HepG2 (cell line): ENCODE results near the gene PRKCZ. TPM values are rescaled to one million over a fixed set of nuclear protein-coding genes. Genes with fewer than 3 reads are reported as not detected.
A peak's percentile ranks its signal among the peaks of the same experiment; 100 is the strongest.

Experiments
- ATF6 ChIP-seq: sonication (generic); formaldehyde crosslinking; conservative IDR thresholded peaks from 2 replicates; pipeline ENCODE4 v1.4.0; 2020; ENCODE audit warnings: missing genetic modification reagents
- NBN ChIP-seq: fragments of 450-650 bp; conservative IDR thresholded peaks from 2 replicates; pipeline ENCODE4 v1.6.1; 2017
- TOE1 ChIP-seq: sonication (generic); formaldehyde crosslinking; IDR thresholded peaks from 2 replicates; pipeline ENCODE4 v1.4.0; 2020; ENCODE audit warnings: mild to moderate bottlenecking, missing genetic modification reagents
- ZMAT3 ChIP-seq: sonication (generic); formaldehyde crosslinking; conservative IDR thresholded peaks from 2 replicates; pipeline ENCODE4 v1.7.0; 2021; ENCODE audit warnings: missing genetic modification reagents
- ZNF431 ChIP-seq: sonication (generic); formaldehyde crosslinking; IDR thresholded peaks from 2 replicates; pipeline ENCODE4 v1.9.0; 2022; ENCODE audit warnings: missing genetic modification reagents, low read depth, mild to moderate bottlenecking, borderline replicate concordance
- ZNF580 ChIP-seq: IDR thresholded peaks from 2 replicates; pipeline ENCODE4 v1.6.1; 2016; ENCODE audit warnings: low read depth, borderline replicate concordance
- ZNF589 ChIP-seq: sonication (generic); formaldehyde crosslinking; conservative IDR thresholded peaks from 2 replicates; pipeline ENCODE4 v1.8.0; 2022; ENCODE audit warnings: mild to moderate bottlenecking, moderate library complexity, missing genetic modification reagents
- ZNF83 ChIP-seq: sonication (generic); formaldehyde crosslinking; IDR thresholded peaks from 2 replicates; pipeline ENCODE4 v1.4.0; 2020; ENCODE audit warnings: missing genetic modification reagents, mild to moderate bottlenecking, borderline replicate concordance
- polyA plus RNA-seq, 8 experiments: library from polyadenylated mRNA; depleted of rRNA in 3 of 8; stranded (reverse) in 7 of 8; unstranded in 1 of 8; fragments of >200 nt; fragmentation: Illumina TruSeq in 4 of 8; extraction: Trizol in 4 of 8; gene quantifications; 2 replicates each; pipeline versions ENCODE4 v1.2.1 to v1.2.3, GENCODE V29; 2011 to 2016; ENCODE audit warnings: low read depth in 4 of 8, missing spikeins in 1 of 8, mixed read lengths in 1 of 8; ENCODE audit not compliant: insufficient read depth in 1 of 8
- total RNA-seq, 5 experiments: library from RNA; depleted of rRNA; stranded (reverse); fragments of >200 nt; fragmentation: Illumina TruSeq; extraction: Trizol; gene quantifications; 2 replicates each; pipeline ENCODE4 v1.2.3, GENCODE V29; 2016; ENCODE audit warnings: low read depth in 1 of 5
- TF ChIP-seq, protein P1 (sequence below): sonication (generic); formaldehyde crosslinking; IDR thresholded peaks from 2 replicates; pipeline ENCODE4 v1.4.0; 2020; ENCODE audit warnings: missing genetic modification reagents
- TF ChIP-seq, protein P2 (sequence below): sonication (generic); formaldehyde crosslinking; IDR thresholded peaks from 2 replicates; pipeline ENCODE4 v1.5.1; 2020; ENCODE audit warnings: mild to moderate bottlenecking, missing genetic modification reagents, borderline replicate concordance
- TF ChIP-seq, protein P3 (sequence below): sonication (generic); formaldehyde crosslinking; IDR thresholded peaks from 2 replicates; pipeline ENCODE4 v1.4.0; 2020; ENCODE audit warnings: missing genetic modification reagents, borderline replicate concordance

The PRKCZ gene
- total and polyA plus RNA-seq, 2 of the 13 experiments (the other 11 are each of a cell fraction or from before 2014, with no cell fraction given): 34.7 to 85.2 TPM

DNA sequence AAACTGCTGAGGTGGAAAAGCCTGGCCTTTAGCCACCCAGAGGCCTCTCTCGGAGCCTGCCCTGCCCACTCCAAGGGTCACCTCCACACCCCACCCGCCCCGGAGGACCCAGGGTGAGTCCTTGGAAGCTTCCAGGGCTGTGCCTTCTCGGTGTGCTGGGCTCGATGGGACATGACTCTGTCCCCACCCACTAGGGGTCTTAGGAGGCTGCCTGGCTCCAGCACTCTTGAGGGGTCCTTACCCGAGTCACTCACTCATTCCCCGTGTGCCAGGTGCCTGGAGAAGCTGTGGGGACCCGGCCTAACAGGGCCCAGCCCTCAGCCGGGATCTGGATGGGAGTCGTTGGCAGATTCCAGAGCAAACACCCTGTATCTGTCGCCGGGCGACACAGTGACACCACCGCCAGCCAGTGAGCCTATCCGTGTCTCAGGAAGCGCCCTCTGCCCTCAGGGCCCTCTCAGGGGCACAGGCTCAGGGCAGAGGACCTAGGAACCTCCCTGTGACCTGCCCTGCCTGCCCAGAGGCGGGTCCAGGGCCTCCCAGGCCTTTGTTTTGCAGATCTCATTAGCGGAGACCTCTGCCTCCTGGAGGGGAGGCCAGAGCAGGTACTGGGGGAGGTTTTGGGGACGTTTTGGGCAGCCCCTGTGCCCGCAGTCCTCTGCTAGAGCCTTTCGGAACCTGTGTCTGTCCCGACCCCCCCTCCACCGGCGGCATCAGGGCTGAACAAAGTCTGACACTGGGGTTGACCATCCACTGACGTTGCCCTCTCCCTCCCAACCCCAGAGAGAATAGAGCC is 3.1 kb upstream of the PRKCZ start (continued):
- TF ChIP-seq ATF6 (CRISPR knock-in tag) (no peak), TOE1 (CRISPR knock-in tag) (no peak), ZNF83 (CRISPR knock-in tag) (no peak), ZMAT3 (CRISPR knock-in tag) (0 out of 2 replicates have a peak, but pooled peaks have one; percentile 30), ZNF431 (CRISPR knock-in tag) (no peak), ZNF580 (no peak), NBN (no peak), ZNF589 (no peak)
- TF ChIP-seq, protein P1, sequence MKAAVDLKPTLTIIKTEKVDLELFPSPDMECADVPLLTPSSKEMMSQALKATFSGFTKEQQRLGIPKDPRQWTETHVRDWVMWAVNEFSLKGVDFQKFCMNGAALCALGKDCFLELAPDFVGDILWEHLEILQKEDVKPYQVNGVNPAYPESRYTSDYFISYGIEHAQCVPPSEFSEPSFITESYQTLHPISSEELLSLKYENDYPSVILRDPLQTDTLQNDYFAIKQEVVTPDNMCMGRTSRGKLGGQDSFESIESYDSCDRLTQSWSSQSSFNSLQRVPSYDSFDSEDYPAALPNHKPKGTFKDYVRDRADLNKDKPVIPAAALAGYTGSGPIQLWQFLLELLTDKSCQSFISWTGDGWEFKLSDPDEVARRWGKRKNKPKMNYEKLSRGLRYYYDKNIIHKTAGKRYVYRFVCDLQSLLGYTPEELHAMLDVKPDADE (CRISPR knock-in tag): no peak
- TF ChIP-seq, protein P2, sequence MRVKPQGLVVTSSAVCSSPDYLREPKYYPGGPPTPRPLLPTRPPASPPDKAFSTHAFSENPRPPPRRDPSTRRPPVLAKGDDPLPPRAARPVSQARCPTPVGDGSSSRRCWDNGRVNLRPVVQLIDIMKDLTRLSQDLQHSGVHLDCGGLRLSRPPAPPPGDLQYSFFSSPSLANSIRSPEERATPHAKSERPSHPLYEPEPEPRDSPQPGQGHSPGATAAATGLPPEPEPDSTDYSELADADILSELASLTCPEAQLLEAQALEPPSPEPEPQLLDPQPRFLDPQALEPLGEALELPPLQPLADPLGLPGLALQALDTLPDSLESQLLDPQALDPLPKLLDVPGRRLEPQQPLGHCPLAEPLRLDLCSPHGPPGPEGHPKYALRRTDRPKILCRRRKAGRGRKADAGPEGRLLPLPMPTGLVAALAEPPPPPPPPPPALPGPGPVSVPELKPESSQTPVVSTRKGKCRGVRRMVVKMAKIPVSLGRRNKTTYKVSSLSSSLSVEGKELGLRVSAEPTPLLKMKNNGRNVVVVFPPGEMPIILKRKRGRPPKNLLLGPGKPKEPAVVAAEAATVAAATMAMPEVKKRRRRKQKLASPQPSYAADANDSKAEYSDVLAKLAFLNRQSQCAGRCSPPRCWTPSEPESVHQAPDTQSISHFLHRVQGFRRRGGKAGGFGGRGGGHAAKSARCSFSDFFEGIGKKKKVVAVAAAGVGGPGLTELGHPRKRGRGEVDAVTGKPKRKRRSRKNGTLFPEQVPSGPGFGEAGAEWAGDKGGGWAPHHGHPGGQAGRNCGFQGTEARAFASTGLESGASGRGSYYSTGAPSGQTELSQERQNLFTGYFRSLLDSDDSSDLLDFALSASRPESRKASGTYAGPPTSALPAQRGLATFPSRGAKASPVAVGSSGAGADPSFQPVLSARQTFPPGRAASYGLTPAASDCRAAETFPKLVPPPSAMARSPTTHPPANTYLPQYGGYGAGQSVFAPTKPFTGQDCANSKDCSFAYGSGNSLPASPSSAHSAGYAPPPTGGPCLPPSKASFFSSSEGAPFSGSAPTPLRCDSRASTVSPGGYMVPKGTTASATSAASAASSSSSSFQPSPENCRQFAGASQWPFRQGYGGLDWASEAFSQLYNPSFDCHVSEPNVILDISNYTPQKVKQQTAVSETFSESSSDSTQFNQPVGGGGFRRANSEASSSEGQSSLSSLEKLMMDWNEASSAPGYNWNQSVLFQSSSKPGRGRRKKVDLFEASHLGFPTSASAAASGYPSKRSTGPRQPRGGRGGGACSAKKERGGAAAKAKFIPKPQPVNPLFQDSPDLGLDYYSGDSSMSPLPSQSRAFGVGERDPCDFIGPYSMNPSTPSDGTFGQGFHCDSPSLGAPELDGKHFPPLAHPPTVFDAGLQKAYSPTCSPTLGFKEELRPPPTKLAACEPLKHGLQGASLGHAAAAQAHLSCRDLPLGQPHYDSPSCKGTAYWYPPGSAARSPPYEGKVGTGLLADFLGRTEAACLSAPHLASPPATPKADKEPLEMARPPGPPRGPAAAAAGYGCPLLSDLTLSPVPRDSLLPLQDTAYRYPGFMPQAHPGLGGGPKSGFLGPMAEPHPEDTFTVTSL: peak; percentile 33; the same call in 1 of the 2 replicates
- TF ChIP-seq, protein P3, sequence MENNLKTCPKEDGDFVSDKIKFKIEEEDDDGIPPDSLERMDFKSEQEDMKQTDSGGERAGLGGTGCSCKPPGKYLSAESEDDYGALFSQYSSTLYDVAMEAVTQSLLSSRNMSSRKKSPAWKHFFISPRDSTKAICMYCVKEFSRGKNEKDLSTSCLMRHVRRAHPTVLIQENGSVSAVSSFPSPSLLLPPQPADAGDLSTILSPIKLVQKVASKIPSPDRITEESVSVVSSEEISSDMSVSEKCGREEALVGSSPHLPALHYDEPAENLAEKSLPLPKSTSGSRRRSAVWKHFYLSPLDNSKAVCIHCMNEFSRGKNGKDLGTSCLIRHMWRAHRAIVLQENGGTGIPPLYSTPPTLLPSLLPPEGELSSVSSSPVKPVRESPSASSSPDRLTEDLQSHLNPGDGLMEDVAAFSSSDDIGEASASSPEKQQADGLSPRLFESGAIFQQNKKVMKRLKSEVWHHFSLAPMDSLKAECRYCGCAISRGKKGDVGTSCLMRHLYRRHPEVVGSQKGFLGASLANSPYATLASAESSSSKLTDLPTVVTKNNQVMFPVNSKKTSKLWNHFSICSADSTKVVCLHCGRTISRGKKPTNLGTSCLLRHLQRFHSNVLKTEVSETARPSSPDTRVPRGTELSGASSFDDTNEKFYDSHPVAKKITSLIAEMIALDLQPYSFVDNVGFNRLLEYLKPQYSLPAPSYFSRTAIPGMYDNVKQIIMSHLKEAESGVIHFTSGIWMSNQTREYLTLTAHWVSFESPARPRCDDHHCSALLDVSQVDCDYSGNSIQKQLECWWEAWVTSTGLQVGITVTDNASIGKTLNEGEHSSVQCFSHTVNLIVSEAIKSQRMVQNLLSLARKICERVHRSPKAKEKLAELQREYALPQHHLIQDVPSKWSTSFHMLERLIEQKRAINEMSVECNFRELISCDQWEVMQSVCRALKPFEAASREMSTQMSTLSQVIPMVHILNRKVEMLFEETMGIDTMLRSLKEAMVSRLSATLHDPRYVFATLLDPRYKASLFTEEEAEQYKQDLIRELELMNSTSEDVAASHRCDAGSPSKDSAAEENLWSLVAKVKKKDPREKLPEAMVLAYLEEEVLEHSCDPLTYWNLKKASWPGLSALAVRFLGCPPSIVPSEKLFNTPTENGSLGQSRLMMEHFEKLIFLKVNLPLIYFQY (CRISPR knock-in tag): 0 out of 2 replicates have a peak, but pooled peaks have one; percentile 29
